WTC11 (cell line): ENCODE results near the gene HBEGF. TPM values are rescaled to one million over a fixed set of nuclear protein-coding genes. Genes with fewer than 3 reads are reported as not detected.

ENCODE experiments used
- ATAC-seq: fragments of 200-7000 bp; cut with Tn5 transposase; 2 replicates; pipeline ENCODE4 v1.10.0; 2021; ENCODE audit warnings: mild to moderate bottlenecking, moderate library complexity
- CTCF ChIA-PET: fragments of 300-600 bp; sonication (Branson Sonifier 250); formaldehyde crosslinking; loops from one replicate; lab custom pipeline; 2021; ENCODE audit warnings: antibody characterized with exemption; lab: Charles Lee
- POLR2A ChIA-PET: fragments of 350-600 bp; sonication (Branson Sonifier 250); formaldehyde crosslinking; loops from one replicate; lab custom pipeline; 2021; ENCODE audit warnings: antibody characterized with exemption; lab: Charles Lee
- DNase-seq: peaks from one replicate; pipeline ENCODE4 v3.0.0; 2021; ENCODE audit warnings: low spot score
- H3K27ac Mint-ChIP-seq: 2 replicates; pipeline ENCODE4 v1.8.0; 2021; ENCODE audit warnings: mixed read lengths
- H3K27me3 Mint-ChIP-seq: 2 replicates; pipeline ENCODE4 v1.8.0; 2021; ENCODE audit warnings: low read depth, mild to moderate bottlenecking, moderate library complexity, mixed read lengths
- H3K36me3 Mint-ChIP-seq: 2 replicates; pipeline ENCODE4 v1.8.0; 2021; ENCODE audit warnings: mixed read lengths
- H3K4me1 Mint-ChIP-seq: 2 replicates; pipeline ENCODE4 v1.8.0; 2022; ENCODE audit warnings: mixed read lengths
- H3K4me3 Mint-ChIP-seq: 2 replicates; pipeline ENCODE4 v1.8.0; 2021; ENCODE audit warnings: mild to moderate bottlenecking, moderate library complexity, mixed read lengths
- H3K9me3 Mint-ChIP-seq: 2 replicates; pipeline ENCODE4 v1.8.0; 2021; ENCODE audit warnings: mixed read lengths
- CBFB ChIP-seq: sonication (generic); formaldehyde crosslinking; IDR thresholded peaks from 2 replicates; pipeline ENCODE4 v1.8.1; 2022; ENCODE audit warnings: mild to moderate bottlenecking, low read depth, missing genetic modification reagents
- ETV6 ChIP-seq: sonication (generic); formaldehyde crosslinking; IDR thresholded peaks from 2 replicates; pipeline ENCODE4 v1.8.1; 2022; ENCODE audit warnings: mild to moderate bottlenecking, missing genetic modification reagents
- FOXP1 ChIP-seq: sonication (generic); formaldehyde crosslinking; IDR thresholded peaks from 2 replicates; pipeline ENCODE4 v1.8.0; 2022; ENCODE audit warnings: missing genetic modification reagents, mild to moderate bottlenecking, moderate library complexity, borderline replicate concordance
- JAZF1 ChIP-seq: fragments of 250-450 bp; sonication (Bioruptor Pico); IDR thresholded peaks from 2 replicates; pipeline ENCODE4 v1.9.0; 2021; ENCODE audit warnings: moderate library complexity, mild to moderate bottlenecking, inconsistent platforms
- MYBL2 ChIP-seq: sonication (generic); formaldehyde crosslinking; IDR thresholded peaks from 2 replicates; pipeline ENCODE4 v1.8.1; 2023; ENCODE audit warnings: mild to moderate bottlenecking, moderate library complexity, missing genetic modification reagents
- NR2C2 ChIP-seq: sonication (generic); formaldehyde crosslinking; IDR thresholded peaks from 2 replicates; pipeline ENCODE4 v1.8.0; 2022; ENCODE audit warnings: mild to moderate bottlenecking, missing genetic modification reagents
- OVOL2 ChIP-seq: fragments of 250-450 bp; sonication (Bioruptor Pico); IDR thresholded peaks from 2 replicates; pipeline ENCODE4 v1.9.0; 2021; ENCODE audit warnings: mild to moderate bottlenecking, borderline replicate concordance
- RELA ChIP-seq: sonication (generic); formaldehyde crosslinking; IDR thresholded peaks from 2 replicates; pipeline ENCODE4 v1.8.1; 2022; ENCODE audit warnings: missing genetic modification reagents, mild to moderate bottlenecking, borderline replicate concordance
- SMAD3 ChIP-seq: sonication (generic); formaldehyde crosslinking; IDR thresholded peaks from 2 replicates; pipeline ENCODE4 v1.8.0; 2022; ENCODE audit warnings: missing genetic modification reagents, mild to moderate bottlenecking, borderline replicate concordance
- SOX15 ChIP-seq: fragments of 250-450 bp; sonication (Bioruptor Pico); IDR thresholded peaks from 2 replicates; pipeline ENCODE4 v1.9.0; 2021; ENCODE audit warnings: mild to moderate bottlenecking
- ZNF671 ChIP-seq: fragments of 250-450 bp; sonication (Bioruptor Pico); IDR thresholded peaks from 2 replicates; pipeline ENCODE4 v1.8.0; 2021; ENCODE audit warnings: mild to moderate bottlenecking
- total RNA-seq: library from RNA; stranded (reverse); gene quantifications from 3 replicates; pipeline ENCODE4 v1.2.3, GENCODE V29; 2021
- TF ChIP-seq, protein P1 (sequence below): sonication (generic); formaldehyde crosslinking; IDR thresholded peaks from 2 replicates; pipeline ENCODE4 v1.8.0; 2022; ENCODE audit warnings: mild to moderate bottlenecking, missing genetic modification reagents
- TF ChIP-seq, protein P2 (sequence below): fragments of 200-600 bp; IDR thresholded peaks from 2 replicates; pipeline ENCODE4 v1.8.0; 2022; ENCODE audit warnings: antibody characterized with exemption
- TF ChIP-seq, protein P3 (sequence below): sonication (generic); formaldehyde crosslinking; IDR thresholded peaks from 2 replicates; pipeline ENCODE4 v1.8.0; 2022; ENCODE audit warnings: mild to moderate bottlenecking, missing genetic modification reagents
- TF ChIP-seq, protein P4 (sequence below): sonication (generic); formaldehyde crosslinking; conservative IDR thresholded peaks from 2 replicates; pipeline ENCODE4 v1.8.1; 2022; ENCODE audit warnings: mild to moderate bottlenecking, missing genetic modification reagents
- TF ChIP-seq, protein P5 (sequence below): fragments of 250-450 bp; sonication (Bioruptor Pico); conservative IDR thresholded peaks from 2 replicates; pipeline ENCODE4 v1.9.0; 2021; ENCODE audit warnings: mild to moderate bottlenecking

Gene HBEGF
- total RNA-seq, 1 experiment from 2014 or later, result 4.0 TPM

DNA sequence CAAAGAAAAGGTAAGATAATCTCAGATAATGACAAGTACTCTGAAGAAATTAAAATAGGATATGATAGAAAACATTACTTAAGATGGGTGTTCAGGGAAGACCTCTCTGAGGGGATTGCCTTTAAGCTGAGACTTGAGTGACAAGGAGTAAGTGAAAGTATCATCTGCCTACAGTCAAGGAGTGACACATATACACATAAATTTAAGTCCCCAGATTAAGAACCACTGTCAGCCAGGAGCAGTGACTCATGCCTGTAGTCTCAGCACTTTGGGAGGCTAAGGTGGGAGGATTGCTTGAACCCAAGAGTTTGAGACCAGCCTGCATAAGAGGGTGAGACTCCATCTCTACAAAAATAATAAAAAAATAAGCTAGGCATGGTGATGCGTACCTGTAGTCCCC is 35.6 kb upstream of the HBEGF start:
- Mint-ChIP-seq H3K36me3 (no peaks in the 10 kb centered on the region), H3K27ac (no peak overlapping the region), H3K9me3 (0 out of 2 replicates have a peak, but pooled peaks cover 3% of the 10 kb centered on the region), H3K4me3 (no peak overlapping the region)
- no peak for ATAC-seq
- no peak for DNase-seq
- no peak for TF ChIP-seq JAZF1
- TF ChIP-seq FOXP1, result no peak
- TF ChIP-seq, protein P1, sequence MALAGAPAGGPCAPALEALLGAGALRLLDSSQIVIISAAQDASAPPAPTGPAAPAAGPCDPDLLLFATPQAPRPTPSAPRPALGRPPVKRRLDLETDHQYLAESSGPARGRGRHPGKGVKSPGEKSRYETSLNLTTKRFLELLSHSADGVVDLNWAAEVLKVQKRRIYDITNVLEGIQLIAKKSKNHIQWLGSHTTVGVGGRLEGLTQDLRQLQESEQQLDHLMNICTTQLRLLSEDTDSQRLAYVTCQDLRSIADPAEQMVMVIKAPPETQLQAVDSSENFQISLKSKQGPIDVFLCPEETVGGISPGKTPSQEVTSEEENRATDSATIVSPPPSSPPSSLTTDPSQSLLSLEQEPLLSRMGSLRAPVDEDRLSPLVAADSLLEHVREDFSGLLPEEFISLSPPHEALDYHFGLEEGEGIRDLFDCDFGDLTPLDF (CRISPR knock-in tag), result no peak
- TF ChIP-seq ZNF671 (CRISPR knock-in tag), result no peak
- TF ChIP-seq SOX15 (CRISPR knock-in tag), result no peak
- TF ChIP-seq, protein P2, sequence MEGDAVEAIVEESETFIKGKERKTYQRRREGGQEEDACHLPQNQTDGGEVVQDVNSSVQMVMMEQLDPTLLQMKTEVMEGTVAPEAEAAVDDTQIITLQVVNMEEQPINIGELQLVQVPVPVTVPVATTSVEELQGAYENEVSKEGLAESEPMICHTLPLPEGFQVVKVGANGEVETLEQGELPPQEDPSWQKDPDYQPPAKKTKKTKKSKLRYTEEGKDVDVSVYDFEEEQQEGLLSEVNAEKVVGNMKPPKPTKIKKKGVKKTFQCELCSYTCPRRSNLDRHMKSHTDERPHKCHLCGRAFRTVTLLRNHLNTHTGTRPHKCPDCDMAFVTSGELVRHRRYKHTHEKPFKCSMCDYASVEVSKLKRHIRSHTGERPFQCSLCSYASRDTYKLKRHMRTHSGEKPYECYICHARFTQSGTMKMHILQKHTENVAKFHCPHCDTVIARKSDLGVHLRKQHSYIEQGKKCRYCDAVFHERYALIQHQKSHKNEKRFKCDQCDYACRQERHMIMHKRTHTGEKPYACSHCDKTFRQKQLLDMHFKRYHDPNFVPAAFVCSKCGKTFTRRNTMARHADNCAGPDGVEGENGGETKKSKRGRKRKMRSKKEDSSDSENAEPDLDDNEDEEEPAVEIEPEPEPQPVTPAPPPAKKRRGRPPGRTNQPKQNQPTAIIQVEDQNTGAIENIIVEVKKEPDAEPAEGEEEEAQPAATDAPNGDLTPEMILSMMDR, result no peak
- no peak for TF ChIP-seq CBFB (CRISPR knock-in tag)
- TF ChIP-seq, protein P3, sequence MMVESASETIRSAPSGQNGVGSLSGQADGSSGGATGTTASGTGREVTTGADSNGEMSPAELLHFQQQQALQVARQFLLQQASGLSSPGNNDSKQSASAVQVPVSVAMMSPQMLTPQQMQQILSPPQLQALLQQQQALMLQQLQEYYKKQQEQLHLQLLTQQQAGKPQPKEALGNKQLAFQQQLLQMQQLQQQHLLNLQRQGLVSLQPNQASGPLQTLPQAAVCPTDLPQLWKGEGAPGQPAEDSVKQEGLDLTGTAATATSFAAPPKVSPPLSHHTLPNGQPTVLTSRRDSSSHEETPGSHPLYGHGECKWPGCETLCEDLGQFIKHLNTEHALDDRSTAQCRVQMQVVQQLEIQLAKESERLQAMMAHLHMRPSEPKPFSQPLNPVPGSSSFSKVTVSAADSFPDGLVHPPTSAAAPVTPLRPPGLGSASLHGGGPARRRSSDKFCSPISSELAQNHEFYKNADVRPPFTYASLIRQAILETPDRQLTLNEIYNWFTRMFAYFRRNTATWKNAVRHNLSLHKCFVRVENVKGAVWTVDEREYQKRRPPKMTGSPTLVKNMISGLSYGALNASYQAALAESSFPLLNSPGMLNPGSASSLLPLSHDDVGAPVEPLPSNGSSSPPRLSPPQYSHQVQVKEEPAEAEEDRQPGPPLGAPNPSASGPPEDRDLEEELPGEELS (CRISPR knock-in tag), result no peak
- no peak for TF ChIP-seq MYBL2
- TF ChIP-seq SMAD3 (CRISPR knock-in tag), result no peak
- TF ChIP-seq NR2C2 (CRISPR knock-in tag), result no peak
- no peak for TF ChIP-seq OVOL2 (CRISPR knock-in tag)
- TF ChIP-seq ETV6 (CRISPR knock-in tag), result no peak
- TF ChIP-seq, all 79 proteins: peak for 0
- Mint-ChIP-seq H3K27me3 (peaks cover 3% of the 10 kb centered on the region), H3K4me1 (no peaks in the 10 kb centered on the region)
- ChIA-PET POLR2A (no interaction called here), CTCF (interaction anchor here (1.8 to 2.2 kb wide), 2 partner anchors 9 to 36 kb away, joined by 4 to 13 read pairs; partner anchors contain the start of gene HBEGF)

DNA sequence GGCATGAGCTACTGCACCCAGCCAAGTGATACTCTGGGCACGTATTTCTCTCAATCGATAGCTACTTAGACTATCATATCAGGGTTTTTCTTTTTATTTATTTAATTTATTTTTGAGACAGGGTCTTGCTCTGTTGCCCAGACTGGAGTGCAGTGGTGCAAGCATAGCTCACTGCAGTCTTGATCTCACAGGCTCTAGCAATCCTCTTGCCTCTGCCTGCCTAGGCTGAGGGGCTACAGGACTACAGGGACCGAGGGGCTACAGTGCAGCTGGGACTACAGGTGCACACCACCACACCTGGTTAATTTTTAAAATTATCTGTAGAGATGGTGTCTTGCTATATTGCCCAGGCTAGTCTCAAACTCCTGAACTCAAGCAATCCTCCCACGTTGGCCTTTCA is 34.9 kb upstream of the HBEGF start:
- Mint-ChIP-seq H3K27ac (no peak overlapping the region), H3K27me3 (peaks cover 3% of the 10 kb centered on the region), H3K36me3 (no peaks in the 10 kb centered on the region), H3K4me1 (no peaks in the 10 kb centered on the region), H3K9me3 (0 out of 2 replicates have a peak, but pooled peaks cover 3% of the 10 kb centered on the region)
- ATAC-seq, result no peak
- CTCF ChIA-PET, result interaction anchor here (1.8 to 2.2 kb wide), 2 partner anchors 9 to 35 kb away, joined by 4 to 13 read pairs; partner anchors contain the start of gene HBEGF
- no peak for TF ChIP-seq RELA (CRISPR knock-in tag)
- TF ChIP-seq, protein P4, sequence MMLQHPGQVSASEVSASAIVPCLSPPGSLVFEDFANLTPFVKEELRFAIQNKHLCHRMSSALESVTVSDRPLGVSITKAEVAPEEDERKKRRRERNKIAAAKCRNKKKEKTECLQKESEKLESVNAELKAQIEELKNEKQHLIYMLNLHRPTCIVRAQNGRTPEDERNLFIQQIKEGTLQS (CRISPR knock-in tag), result no peak
- TF ChIP-seq, protein P5, sequence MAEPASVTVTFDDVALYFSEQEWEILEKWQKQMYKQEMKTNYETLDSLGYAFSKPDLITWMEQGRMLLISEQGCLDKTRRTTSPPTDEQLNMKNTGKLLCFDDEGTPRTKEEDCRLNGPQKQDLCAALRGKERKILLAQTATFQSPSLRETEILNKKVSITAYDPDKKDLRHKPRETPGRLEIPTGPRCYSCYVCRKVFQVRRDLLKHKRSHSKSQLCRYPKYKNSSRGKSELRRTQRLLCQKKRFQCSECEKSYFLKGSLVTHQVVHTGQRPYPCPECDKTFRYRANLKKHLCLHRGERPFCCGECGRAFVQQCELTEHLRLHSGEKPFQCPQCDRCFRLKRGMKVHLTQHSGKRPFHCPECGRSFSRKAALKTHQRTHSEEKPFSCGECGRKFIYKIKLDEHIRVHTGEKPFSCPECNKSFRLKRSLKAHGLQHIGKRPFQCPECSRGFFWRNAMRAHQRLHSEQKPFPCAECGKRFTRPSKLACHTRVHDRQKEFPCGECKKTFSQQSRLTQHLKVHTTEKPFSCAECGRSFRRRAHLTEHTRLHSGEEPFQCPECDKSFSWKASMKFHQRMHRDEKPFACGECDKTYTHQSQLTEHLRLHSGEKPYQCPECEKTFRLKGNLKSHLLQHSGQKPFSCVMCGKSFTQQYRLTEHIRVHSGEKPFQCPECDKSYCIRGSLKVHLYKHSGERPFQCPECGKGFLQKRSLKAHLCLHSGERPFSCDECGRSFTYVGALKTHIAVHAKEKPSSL, result no peak
- TF ChIP-seq, all 79 proteins: peak for 0
- POLR2A ChIA-PET, result no interaction called here
- no peak for DNase-seq
- H3K4me3 Mint-ChIP-seq, result no peak overlapping the region
